ENCODE measurements around the gene PUS1. TPM values are rescaled to one million over a fixed set of nuclear protein-coding genes. Genes with fewer than 3 reads are reported as not detected.
"Not testable (repeated sequence)": the region's sequence is repeated elsewhere in the genome, so short reads cannot be mapped to it uniquely, and the experiment has no call there.

The PUS1 gene
- polyA plus RNA-seq, 4 donors = 11.4 to 22.4 (median 19.9) TPM

GRCh38 chr12:131953810-131954209, 24.7 kb downstream of the PUS1 start:
- DNase-seq (ENCODE audit: low read depth in 4 of 4, low spot score in 2 of 4) = not testable (repeated sequence)

GRCh38 chr12:131954460-131954859, 25.4 kb downstream of the PUS1 start:
- DNase-seq (ENCODE audit: low read depth in 4 of 4, low spot score in 2 of 4) = not testable (repeated sequence)

- DNase-seq (ENCODE audit: low read depth in 4 of 4, low spot score in 2 of 4) = no peak
Observed at GRCh38 chr12:131959116-131959515, 30.0 kb downstream of the PUS1 start.

- DNase-seq (ENCODE audit: low read depth in 4 of 4, low spot score in 2 of 4) = no peak
Observed at GRCh38 chr12:131959641-131960589, 30.8 kb downstream of the PUS1 start.

GRCh38 chr12:131960590-131961325, 31.7 kb downstream of the PUS1 start:
- not testable (repeated sequence) for DNase-seq (ENCODE audit: low read depth in 4 of 4, low spot score in 2 of 4)

GRCh38 chr12:131961328-131961727, 32.3 kb downstream of the PUS1 start:
- DNase-seq (ENCODE audit: low read depth in 4 of 4, low spot score in 2 of 4) = not testable (repeated sequence)

GRCh38 chr12:131962069-131962468, 33.0 kb downstream of the PUS1 start:
- DNase-seq (ENCODE audit: low read depth in 4 of 4, low spot score in 2 of 4) = no peak

GRCh38 chr12:131963381-131963780, 34.3 kb downstream of the PUS1 start:
- no peak for DNase-seq (ENCODE audit: low read depth in 4 of 4, low spot score in 2 of 4)

- DNase-seq (ENCODE audit: low read depth in 4 of 4, low spot score in 2 of 4) = no peak
Observed at GRCh38 chr12:131965073-131965472, 36.0 kb downstream of the PUS1 start.

GRCh38 chr12:131971226-131971625, 42.1 kb downstream of the PUS1 start:
- no peak for DNase-seq (ENCODE audit: low read depth in 4 of 4, low spot score in 2 of 4)

- DNase-seq (ENCODE audit: low read depth in 4 of 4, low spot score in 2 of 4) = no peak
Observed at GRCh38 chr12:131975228-131975627, 46.2 kb downstream of the PUS1 start.

- DNase-seq (ENCODE audit: low read depth in 4 of 4, low spot score in 2 of 4) = no peak
Observed at GRCh38 chr12:131979606-131980005, 50.5 kb downstream of the PUS1 start.

GRCh38 chr12:131980263-131980662, 51.2 kb downstream of the PUS1 start:
- no peak for DNase-seq (ENCODE audit: low read depth in 4 of 4, low spot score in 2 of 4)

- DNase-seq (ENCODE audit: low read depth in 4 of 4, low spot score in 2 of 4) = no peak
Observed at GRCh38 chr12:131981388-131981787, 52.3 kb downstream of the PUS1 start.

GRCh38 chr12:131982041-131982440, 53.0 kb downstream of the PUS1 start:
- DNase-seq (ENCODE audit: low read depth in 4 of 4, low spot score in 2 of 4) = no peak

- no peak for DNase-seq (ENCODE audit: low read depth in 4 of 4, low spot score in 2 of 4)
Observed at GRCh38 chr12:131983026-131983425, 54.0 kb downstream of the PUS1 start.

- DNase-seq (ENCODE audit: low read depth in 4 of 4, low spot score in 2 of 4) = no peak
Observed at GRCh38 chr12:131983554-131983953, 54.5 kb downstream of the PUS1 start.

GRCh38 chr12:131984334-131984733, 55.3 kb downstream of the PUS1 start:
- no peak for DNase-seq (ENCODE audit: low read depth in 4 of 4, low spot score in 2 of 4)

- DNase-seq (ENCODE audit: low read depth in 4 of 4, low spot score in 2 of 4) = not testable (repeated sequence)
Observed at GRCh38 chr12:131985510-131985875, 56.4 kb downstream of the PUS1 start.

GRCh38 chr12:131986361-131986760, 57.3 kb downstream of the PUS1 start:
- no peak for DNase-seq (ENCODE audit: low read depth in 4 of 4, low spot score in 2 of 4)

- DNase-seq (ENCODE audit: low read depth in 4 of 4, low spot score in 2 of 4) = no peak
Observed at GRCh38 chr12:131986910-131987309, 57.8 kb downstream of the PUS1 start.

GRCh38 chr12:131987552-131987951, 58.5 kb downstream of the PUS1 start:
- DNase-seq (ENCODE audit: low read depth in 4 of 4, low spot score in 2 of 4) = no peak

All from left renal cortex interstitium (tissue), 4 donors.